Endodermal cell (in vitro differentiated cells): Measurements from ENCODE around the gene DAGLA. TPM values are rescaled to one million over a fixed set of nuclear protein-coding genes. Genes with fewer than 3 reads are reported as not detected.

Source experiments
- DNase-seq: peaks from one replicate; pipeline ENCODE4 v3.0.0-alpha.2; 2017
- H3K27ac ChIP-seq: 2 replicates; pipeline ENCODE4 v1.5.1; 2013; ENCODE audit warnings: mild to moderate bottlenecking, low read depth, low read length, moderate library complexity
- H3K27me3 ChIP-seq: 2 replicates; pipeline ENCODE4 v1.6.1; 2013; ENCODE audit warnings: mild to moderate bottlenecking, low read length, moderate library complexity; ENCODE audit not compliant: insufficient read depth, control insufficient read depth, poor library complexity, severe bottlenecking
- H3K36me3 ChIP-seq: 2 replicates; pipeline ENCODE4 v1.7.0; 2013; ENCODE audit warnings: mild to moderate bottlenecking, low read length, moderate library complexity; ENCODE audit not compliant: control insufficient read depth, insufficient read depth
- H3K4me1 ChIP-seq: one replicate; pipeline ENCODE4 v1.7.0; 2013; ENCODE audit warnings: low read length; ENCODE audit not compliant: control insufficient read depth, insufficient read depth
- H3K4me3 ChIP-seq: 2 replicates; pipeline ENCODE4 v1.5.1; 2013; ENCODE audit warnings: mild to moderate bottlenecking, low read length, moderate library complexity
- H3K9ac ChIP-seq: 2 replicates; pipeline ENCODE4 v1.6.1; 2013; ENCODE audit warnings: mild to moderate bottlenecking, low read length, moderate library complexity; ENCODE audit not compliant: poor library complexity, severe bottlenecking; ENCODE audit errors: extremely low read depth
- H3K9me3 ChIP-seq: 2 replicates; pipeline ENCODE4 v1.6.1; 2013; ENCODE audit warnings: mild to moderate bottlenecking, low read length, moderate library complexity; ENCODE audit not compliant: control insufficient read depth
- H3K27ac Mint-ChIP-seq: 2 replicates; pipeline ENCODE4 v1.8.0; 2020; ENCODE audit warnings: mixed read lengths
- H3K27me3 Mint-ChIP-seq: 2 replicates; pipeline ENCODE4 v1.8.0; 2021; ENCODE audit warnings: mild to moderate bottlenecking, mixed read lengths; ENCODE audit not compliant: insufficient read depth
- H3K36me3 Mint-ChIP-seq: 2 replicates; pipeline ENCODE4 v1.8.0; 2020; ENCODE audit warnings: low read depth, mixed read lengths
- H3K4me1 Mint-ChIP-seq: 2 replicates; pipeline ENCODE4 v1.8.0; 2020; ENCODE audit warnings: mixed read lengths
- H3K4me3 Mint-ChIP-seq: 2 replicates; pipeline ENCODE4 v1.8.0; 2020; ENCODE audit warnings: mild to moderate bottlenecking, moderate library complexity, mixed read lengths
- H3K9me3 Mint-ChIP-seq: 2 replicates; pipeline ENCODE4 v1.8.0; 2020; ENCODE audit warnings: mild to moderate bottlenecking, mixed read lengths
- CTCF ChIP-seq: fragments of 200-600 bp; sonication (generic); conservative IDR thresholded peaks from 2 replicates; pipeline ENCODE4 v1.5.0; 2021; ENCODE audit warnings: antibody characterized with exemption, mild to moderate bottlenecking
- WGBS, 2 experiments: methylation state at CpG; one replicate each; pipeline versions ENCODE4 v1.1.5 to v1.1.7; 2013; ENCODE audit warnings: missing lambda C conversion rate in 2 of 2, mixed read lengths in 1 of 2; ENCODE audit not compliant: insufficient coverage in 1 of 2, insufficient read length in 1 of 2; 5-methylcytosine and 5-hydroxymethylcytosine counted together
- total RNA-seq, 2 donors: library from RNA; stranded (reverse); fragmentation: NEBNext Ultra II Directional in 1 of 2; extraction: Animal tissue kit (Norgen Biotek cat#: 25700) in 1 of 2; gene quantifications; 2 replicates in 1 of 2; 3 replicates in 1 of 2; pipeline ENCODE4 v1.2.1, GENCODE V29; 2021

Gene DAGLA
- total RNA-seq, 2 donors from 2014 or later = 5.6 to 8.7 TPM

GRCh38 chr11:61739966-61740365 is 59.8 kb downstream of the DAGLA start:
- H3K4me1 ChIP-seq = peaks cover 4% of the 10 kb centered on the region
- no peak overlapping the region for H3K9ac ChIP-seq
- Mint-ChIP-seq H3K27me3 (no peaks in the 10 kb centered on the region), H3K4me1 (no peaks in the 10 kb centered on the region), H3K4me3 (no peak overlapping the region), H3K36me3 (peaks cover 16% of the 10 kb centered on the region), H3K27ac (no peak overlapping the region), H3K9me3 (no peaks in the 10 kb centered on the region)
- no peaks in the 10 kb centered on the region for H3K9me3 ChIP-seq
- H3K27me3 ChIP-seq = no peaks in the 10 kb centered on the region
- TF ChIP-seq CTCF = no peak
- no peaks in the 10 kb centered on the region for H3K36me3 ChIP-seq
- H3K4me3 ChIP-seq = no peak overlapping the region
- peak; percentile 71 for DNase-seq
- H3K27ac ChIP-seq = no peak overlapping the region
- WGBS, 2 experiments = 70 to 75% methylated on average over 4 to 7 of the region's 7 CpGs

GRCh38 chr11:61742391-61742790 is 62.2 kb downstream of the DAGLA start:
- no peak for TF ChIP-seq CTCF
- no peak for DNase-seq
- no peaks in the 10 kb centered on the region for H3K36me3 ChIP-seq
- H3K4me1 Mint-ChIP-seq = no peaks in the 10 kb centered on the region
- H3K27ac Mint-ChIP-seq = no peak overlapping the region
- no peak overlapping the region for H3K27ac ChIP-seq
- H3K36me3 Mint-ChIP-seq = peaks cover 14% of the 10 kb centered on the region
- H3K27me3 Mint-ChIP-seq = no peaks in the 10 kb centered on the region
- no peaks in the 10 kb centered on the region for H3K27me3 ChIP-seq
- WGBS, 2 experiments = 94 to 100% methylated on average over 3 to 7 of the region's 7 CpGs
- H3K9me3 ChIP-seq = no peaks in the 10 kb centered on the region
- H3K4me3 Mint-ChIP-seq = no peak overlapping the region
- H3K4me3 ChIP-seq = no peak overlapping the region
- H3K9me3 Mint-ChIP-seq = no peaks in the 10 kb centered on the region
- peaks cover 5% of the 10 kb centered on the region for H3K4me1 ChIP-seq
- H3K9ac ChIP-seq = no peak overlapping the region

GRCh38 chr11:61743486-61744095 is 63.4 kb downstream of the DAGLA start:
- DNase-seq = no peak
- H3K4me1 Mint-ChIP-seq = no peaks in the 10 kb centered on the region
- H3K4me3 Mint-ChIP-seq = no peak overlapping the region
- Histone ChIP-seq H3K27me3 (no peaks in the 10 kb centered on the region), H3K9ac (no peak overlapping the region), H3K9me3 (no peaks in the 10 kb centered on the region), H3K27ac (no peak overlapping the region), H3K4me3 (no peak overlapping the region), H3K4me1 (peaks cover 11% of the 10 kb centered on the region), H3K36me3 (no peaks in the 10 kb centered on the region)
- no peaks in the 10 kb centered on the region for H3K27me3 Mint-ChIP-seq
- H3K9me3 Mint-ChIP-seq = no peaks in the 10 kb centered on the region
- H3K36me3 Mint-ChIP-seq = peaks cover 10% of the 10 kb centered on the region
- 93 to 94% methylated on average over 27 to 42 of the region's 42 CpGs for whole genome bisulfite sequencing, 2 experiments
- peak; percentile 41 for TF ChIP-seq CTCF
- H3K27ac Mint-ChIP-seq = no peak overlapping the region
